Measurements from ENCODE around the gene TAAR5.
A peak's percentile ranks its signal among the peaks of the same experiment; 100 is the strongest.

The TAAR5 gene

DNA sequence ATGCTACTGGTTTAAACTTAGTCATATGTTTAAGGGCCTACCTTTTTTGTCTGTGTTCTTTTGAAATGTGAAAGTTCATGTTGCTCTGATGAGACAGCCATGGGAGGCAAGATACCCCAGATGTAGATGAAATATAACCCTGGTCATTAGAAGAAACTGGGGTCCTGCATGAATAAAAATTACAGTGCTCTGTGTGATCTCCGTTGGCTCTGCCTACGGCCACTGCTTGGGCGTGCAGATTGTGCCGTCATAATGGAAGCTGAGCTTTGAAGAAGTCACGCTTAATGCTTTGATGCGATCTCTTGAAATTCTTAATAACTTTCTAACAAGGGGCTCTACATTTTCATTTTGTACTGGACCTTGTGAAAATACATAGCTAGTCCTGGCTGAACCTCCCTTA lies 34.6 kb upstream of the TAAR5 start, which contains the start of gene TAAR2:
Gene TAAR2, minus strand, starts transcription at position 101 of the 400 bp plus-strand sequence. Its CDS starts 0 bp downstream, at position 101.
- no peak for ATAC-seq (ENCODE audit: low read depth)
- no peaks in the 10 kb centered on the region for H3K36me3 ChIP-seq (ENCODE audit: low read depth)
- H3K9me3 ChIP-seq (ENCODE audit: severe bottlenecking): no peaks in the 10 kb centered on the region
- no peak within 1 kb of the TSS for H3K27ac ChIP-seq (ENCODE audit: poor library complexity, severe bottlenecking)
- no peak within 1 kb of the TSS for H3K4me3 ChIP-seq (ENCODE audit: severe bottlenecking)
- TF ChIP-seq CTCF (IDR thresholded peaks at IDR 0.05; ENCODE audit: poor library complexity, severe bottlenecking): no peak
- no peaks in the 10 kb centered on the region for H3K27me3 ChIP-seq (ENCODE audit: insufficient read depth, poor library complexity, severe bottlenecking)
- no peaks in the 10 kb centered on the region for H3K4me1 ChIP-seq (ENCODE audit: insufficient read depth, poor library complexity, severe bottlenecking)
- no peak for DNase-seq (ENCODE audit: low spot score)

- no peak for DNase-seq (ENCODE audit: low spot score)
- Histone ChIP-seq H3K9me3 (ENCODE audit: severe bottlenecking) (no peaks in the 10 kb centered on the region), H3K4me3 (ENCODE audit: severe bottlenecking) (no peak overlapping the region), H3K27me3 (ENCODE audit: insufficient read depth, poor library complexity, severe bottlenecking) (no peaks in the 10 kb centered on the region), H3K4me1 (ENCODE audit: insufficient read depth, poor library complexity, severe bottlenecking) (no peaks in the 10 kb centered on the region), H3K36me3 (ENCODE audit: low read depth) (no peaks in the 10 kb centered on the region), H3K27ac (ENCODE audit: poor library complexity, severe bottlenecking) (no peak overlapping the region)
- ATAC-seq (ENCODE audit: low read depth): no peak
- TF ChIP-seq CTCF (IDR thresholded peaks at IDR 0.05; ENCODE audit: poor library complexity, severe bottlenecking): no peak
Observed at GRCh38 chr6:132623106-132623845, 33.7 kb upstream of the TAAR5 start.

- Histone ChIP-seq H3K36me3 (ENCODE audit: low read depth) (no peaks in the 10 kb centered on the region), H3K4me1 (ENCODE audit: insufficient read depth, poor library complexity, severe bottlenecking) (peaks cover 21% of the 10 kb centered on the region), H3K27ac (ENCODE audit: poor library complexity, severe bottlenecking) (no peak overlapping the region), H3K4me3 (ENCODE audit: severe bottlenecking) (no peak overlapping the region), H3K9me3 (ENCODE audit: severe bottlenecking) (no peaks in the 10 kb centered on the region), H3K27me3 (ENCODE audit: insufficient read depth, poor library complexity, severe bottlenecking) (no peaks in the 10 kb centered on the region)
- DNase-seq (ENCODE audit: low spot score) (no peak), ATAC-seq (ENCODE audit: low read depth) (no peak)
- no peak for TF ChIP-seq CTCF (IDR thresholded peaks at IDR 0.05; ENCODE audit: poor library complexity, severe bottlenecking)
Observed at GRCh38 chr6:132616677-132617076, 27.1 kb upstream of the TAAR5 start.

GRCh38 chr6:132614554-132614953 lies 25.0 kb upstream of the TAAR5 start:
- H3K36me3 ChIP-seq (ENCODE audit: low read depth): no peaks in the 10 kb centered on the region
- H3K4me3 ChIP-seq (ENCODE audit: severe bottlenecking): no peak overlapping the region
- H3K27ac ChIP-seq (ENCODE audit: poor library complexity, severe bottlenecking): peak overlapping the region; percentile 76
- ATAC-seq (ENCODE audit: low read depth) (peak; percentile 98), DNase-seq (ENCODE audit: low spot score) (no peak)
- H3K27me3 ChIP-seq (ENCODE audit: insufficient read depth, poor library complexity, severe bottlenecking): no peaks in the 10 kb centered on the region
- no peaks in the 10 kb centered on the region for H3K9me3 ChIP-seq (ENCODE audit: severe bottlenecking)
- TF ChIP-seq CTCF (IDR thresholded peaks at IDR 0.05; ENCODE audit: poor library complexity, severe bottlenecking): no peak
- peaks cover 21% of the 10 kb centered on the region for H3K4me1 ChIP-seq (ENCODE audit: insufficient read depth, poor library complexity, severe bottlenecking)

- Histone ChIP-seq H3K4me3 (ENCODE audit: severe bottlenecking) (no peak overlapping the region), H3K4me1 (ENCODE audit: insufficient read depth, poor library complexity, severe bottlenecking) (peaks cover 21% of the 10 kb centered on the region), H3K27me3 (ENCODE audit: insufficient read depth, poor library complexity, severe bottlenecking) (no peaks in the 10 kb centered on the region), H3K27ac (ENCODE audit: poor library complexity, severe bottlenecking) (no peak overlapping the region), H3K9me3 (ENCODE audit: severe bottlenecking) (no peaks in the 10 kb centered on the region), H3K36me3 (ENCODE audit: low read depth) (no peaks in the 10 kb centered on the region)
- no peak for TF ChIP-seq CTCF (IDR thresholded peaks at IDR 0.05; ENCODE audit: poor library complexity, severe bottlenecking)
- ATAC-seq (ENCODE audit: low read depth): no peak
- DNase-seq (ENCODE audit: low spot score): no peak
Observed at GRCh38 chr6:132612449-132613108, 23.0 kb upstream of the TAAR5 start.
